ENCODE results near the gene BUB3.

GRCh38 chr10:123153486-123154091 lies 613 bp upstream of the BUB3 start:
- TF ChIP-seq CTCF (IDR thresholded peaks at IDR 0.05) = no peak
- no peak for TF ChIP-seq POLR2A (IDR thresholded peaks at IDR 0.05)
- no peak for TF ChIP-seq EP300 (IDR thresholded peaks at IDR 0.05)

Measured in tibial nerve (tissue), 4 donors.